Nucleus accumbens (tissue), 56 donors: ENCODE measurements around the gene MARS1.
"Not testable (repeated sequence)": the region's sequence is repeated elsewhere in the genome, so short reads cannot be mapped to it uniquely, and the experiment has no call there.

Experiments used
- DNase-seq, 56 donors: peaks; one replicate each; lab custom pipeline; 2025; lab: John Stamatoyannopoulos, UW

Gene MARS1

DNA sequence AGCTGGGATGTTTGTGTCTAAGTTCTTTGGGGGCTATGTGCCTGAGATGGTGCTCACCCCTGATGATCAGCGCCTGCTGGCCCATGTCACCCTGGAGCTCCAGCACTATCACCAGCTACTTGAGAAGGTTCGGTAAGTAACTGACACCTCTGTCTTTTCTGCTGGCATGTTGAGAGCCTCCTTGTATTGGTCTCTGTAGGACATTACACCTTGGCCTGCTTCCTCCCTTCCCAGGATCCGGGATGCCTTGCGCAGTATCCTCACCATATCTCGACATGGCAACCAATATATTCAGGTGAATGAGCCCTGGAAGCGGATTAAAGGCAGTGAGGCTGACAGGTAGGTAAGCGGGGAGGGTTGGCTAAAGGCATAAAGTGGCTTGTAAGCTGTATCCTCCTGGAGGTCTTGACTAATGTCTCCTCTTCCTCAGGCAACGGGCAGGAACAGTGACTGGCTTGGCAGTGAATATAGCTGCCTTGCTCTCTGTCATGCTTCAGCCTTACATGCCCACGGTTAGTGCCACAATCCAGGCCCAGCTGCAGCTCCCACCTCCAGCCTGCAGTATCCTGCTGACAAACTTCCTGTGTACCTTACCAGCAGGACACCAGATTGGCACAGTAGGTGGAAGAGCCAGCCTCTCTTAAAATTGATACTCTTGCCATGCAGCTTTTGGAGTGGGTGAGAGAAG is 27.0 kb downstream of the MARS1 start:
- no peak for DNase-seq

DNA sequence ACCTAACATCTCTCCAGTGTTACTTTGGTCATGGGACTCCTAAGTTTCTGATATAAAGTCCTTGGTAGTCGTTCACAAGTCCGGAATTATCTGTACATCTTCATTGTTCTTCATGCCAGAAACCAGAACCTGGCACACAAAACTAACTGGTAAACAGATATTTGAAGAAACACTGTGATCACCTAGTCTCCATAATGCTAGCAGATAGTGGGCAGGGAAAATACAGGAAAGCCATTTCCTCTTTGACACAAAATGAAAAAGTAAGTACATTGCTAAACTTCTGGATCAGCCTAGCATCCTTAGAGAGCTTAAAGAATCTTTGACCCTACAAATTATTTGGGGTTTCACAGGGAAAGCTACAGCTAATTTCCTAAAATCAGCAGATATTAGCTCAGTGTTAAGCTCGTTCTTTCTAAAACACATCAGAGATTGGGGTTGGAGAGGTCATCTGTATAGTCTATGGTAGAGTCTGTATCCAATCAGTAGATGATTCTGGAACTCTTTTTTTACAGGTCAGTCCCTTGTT is 27.6 kb downstream of the MARS1 start:
- no peak for DNase-seq

DNA sequence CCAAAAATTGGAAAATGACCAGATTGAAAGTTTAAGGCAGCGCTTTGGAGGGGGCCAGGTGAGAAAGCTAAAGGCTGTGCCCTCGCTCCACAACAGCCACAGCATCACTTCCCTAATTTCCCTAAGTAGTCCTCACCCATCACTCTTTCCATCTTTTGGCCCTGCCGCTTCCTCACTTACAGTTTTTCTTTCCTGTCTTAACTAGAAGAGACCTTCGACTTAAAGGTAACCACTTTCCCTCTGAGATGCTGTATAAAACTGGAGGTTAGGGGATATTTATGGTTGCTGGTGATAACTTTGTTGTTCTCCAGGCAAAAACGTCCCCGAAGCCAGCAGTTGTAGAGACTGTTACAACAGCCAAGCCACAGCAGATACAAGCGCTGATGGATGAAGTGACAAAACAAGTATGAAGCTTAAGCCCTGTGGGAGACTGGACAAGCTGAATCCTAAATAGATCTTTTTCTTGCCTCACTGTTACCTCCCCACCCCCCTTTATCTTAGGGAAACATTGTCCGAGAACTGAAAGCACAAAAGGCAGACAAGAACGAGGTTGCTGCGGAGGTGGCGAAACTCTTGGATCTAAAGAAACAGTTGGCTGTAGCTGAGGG is 28.2 kb downstream of the MARS1 start:
- DNase-seq: no peak

DNA sequence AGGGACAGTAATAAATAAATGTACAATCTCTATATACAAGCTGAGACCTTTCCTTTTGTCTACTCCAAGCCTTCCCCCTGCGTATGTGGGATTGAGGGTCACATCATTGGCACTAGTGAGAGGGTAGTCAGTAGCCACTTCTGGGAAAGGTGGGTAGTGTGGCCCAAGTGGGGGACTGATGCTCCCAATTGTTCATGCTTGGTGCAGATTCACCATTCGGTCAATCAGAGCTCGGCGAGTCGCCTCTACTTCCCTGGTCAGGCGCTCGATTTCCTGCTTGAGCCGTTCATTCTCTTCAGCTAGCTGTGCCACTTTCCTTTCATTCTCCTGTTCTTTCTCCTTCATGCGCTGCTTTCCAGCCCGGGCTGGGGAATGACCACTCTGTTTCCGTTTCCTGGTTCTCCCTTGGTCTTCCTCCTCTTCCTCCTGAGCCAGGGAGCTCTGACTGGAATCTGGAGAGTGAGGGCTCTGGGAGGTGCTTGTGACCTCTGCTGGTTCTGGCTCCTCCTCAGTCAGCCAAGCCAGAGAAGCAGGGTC is 28.8 kb downstream of the MARS1 start:
- DNase-seq: no peak

DNA sequence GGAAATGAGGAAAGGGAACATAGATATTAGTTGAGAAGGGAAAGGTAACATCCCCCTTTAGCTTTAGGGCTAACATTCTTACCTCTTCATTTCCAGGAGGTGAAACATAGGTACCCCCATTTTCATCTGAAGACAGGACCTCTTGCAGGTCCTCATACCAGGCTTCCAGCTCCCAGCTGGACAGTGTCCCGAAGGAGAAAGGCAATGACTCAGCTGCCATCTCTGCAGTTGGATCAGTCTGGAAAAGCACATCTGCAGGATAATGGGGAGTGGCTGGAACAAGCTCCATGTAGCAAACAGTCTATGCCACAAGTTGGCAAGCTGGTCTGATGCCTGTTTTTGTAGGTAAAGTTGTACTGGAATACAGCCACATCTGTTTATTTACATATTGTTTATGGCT is 29.3 kb downstream of the MARS1 start:
- peak in 1 of 56 donors; percentile 36 for DNase-seq

DNA sequence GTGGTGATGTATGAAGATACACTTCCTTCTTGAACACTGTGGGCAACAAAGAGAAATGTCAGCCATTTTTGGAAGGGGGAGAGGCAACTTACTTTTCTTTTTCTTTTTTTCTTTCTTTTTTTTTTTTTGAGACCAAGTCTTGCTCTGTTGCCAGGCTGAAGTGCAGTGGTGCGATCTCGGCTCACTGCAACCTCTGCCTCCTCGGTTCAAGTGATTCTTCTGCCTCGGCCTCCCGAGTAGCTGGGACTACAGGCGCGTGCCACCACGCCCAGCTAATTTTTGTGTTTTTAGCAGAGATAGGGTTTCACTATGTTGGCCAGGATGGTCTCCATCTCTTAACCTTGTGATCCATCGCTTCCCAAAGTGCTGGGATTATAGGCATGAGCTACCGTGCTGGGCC is 29.9 kb downstream of the MARS1 start:
- DNase-seq: not testable (repeated sequence)

DNA sequence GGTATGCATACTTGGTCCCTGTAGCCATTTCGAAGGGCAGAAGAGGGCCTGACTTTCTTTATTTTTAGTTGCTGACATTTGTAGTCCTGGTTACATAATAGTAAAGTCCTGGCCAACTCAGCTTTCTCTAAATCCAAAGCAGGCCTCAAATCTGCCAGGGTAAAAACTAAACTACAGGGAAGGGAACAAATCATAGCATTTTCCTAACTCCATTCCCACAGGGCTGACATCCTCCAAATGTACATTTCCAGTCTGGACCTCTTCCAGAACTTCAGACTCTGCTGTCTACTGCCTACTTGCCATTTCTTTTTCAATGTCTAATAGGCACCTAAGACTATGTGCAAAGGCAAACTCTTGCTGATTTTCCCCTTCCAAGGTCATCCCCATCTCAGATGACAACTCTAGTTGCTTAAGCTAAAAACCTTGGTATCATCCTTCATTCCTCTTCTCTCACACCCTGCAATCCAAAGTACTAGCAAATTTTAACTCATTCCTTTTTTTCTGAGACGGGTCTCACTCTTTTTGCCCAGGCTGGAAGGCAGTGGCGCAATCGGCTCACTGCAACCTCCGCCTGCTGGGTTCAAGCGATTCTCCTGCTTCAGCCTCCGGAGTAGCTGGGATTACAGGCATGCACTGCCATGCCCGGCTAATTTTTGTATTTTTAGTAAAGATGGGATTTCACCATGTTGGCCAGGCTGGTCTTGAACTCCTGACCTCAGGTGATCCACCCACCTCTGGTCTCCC is 30.5 kb downstream of the MARS1 start:
- no peak for DNase-seq

DNA sequence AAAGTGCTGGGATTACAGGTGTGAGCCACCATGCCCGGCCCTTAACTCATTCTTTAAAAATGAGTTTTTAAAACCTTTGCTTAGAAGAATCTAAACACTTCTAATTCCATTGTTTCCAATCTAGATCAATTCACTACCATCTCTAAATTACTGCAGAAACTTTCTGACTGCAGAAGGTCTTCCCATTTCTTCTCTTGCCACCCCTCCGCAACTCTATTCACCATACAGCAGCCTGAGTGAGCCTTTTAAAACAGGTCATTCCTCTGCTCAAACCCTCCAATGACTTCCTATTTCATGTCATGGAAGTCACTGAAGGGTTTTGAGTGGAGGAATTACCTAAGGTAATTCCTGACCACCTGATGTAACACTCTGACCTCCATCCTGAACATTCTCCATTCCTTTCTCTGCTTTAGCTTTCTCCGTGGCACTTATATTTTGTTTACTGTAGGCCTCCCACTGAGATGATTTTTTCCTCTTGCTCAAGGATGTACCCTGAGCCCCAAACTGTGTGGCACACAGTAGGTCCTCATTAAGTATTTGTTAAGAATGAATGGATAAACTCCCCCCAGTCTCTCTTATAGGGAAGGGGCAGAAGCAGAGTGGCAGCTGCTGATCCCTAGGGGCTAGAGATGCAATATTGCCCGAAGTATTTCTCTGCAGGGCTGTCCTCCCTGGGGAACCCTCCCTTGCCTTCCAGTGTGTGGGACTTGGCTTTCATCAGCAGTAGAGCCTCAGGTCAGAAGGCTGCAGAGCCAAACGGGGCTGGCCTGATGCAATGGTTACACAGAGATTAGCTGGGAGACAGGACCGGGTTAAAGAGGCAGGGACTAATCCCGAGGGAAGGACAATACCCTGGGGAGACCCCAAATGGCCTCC is 31.3 kb downstream of the MARS1 start:
- peak in 2 of 56 donors; percentile 16 to 41 for DNase-seq

DNA sequence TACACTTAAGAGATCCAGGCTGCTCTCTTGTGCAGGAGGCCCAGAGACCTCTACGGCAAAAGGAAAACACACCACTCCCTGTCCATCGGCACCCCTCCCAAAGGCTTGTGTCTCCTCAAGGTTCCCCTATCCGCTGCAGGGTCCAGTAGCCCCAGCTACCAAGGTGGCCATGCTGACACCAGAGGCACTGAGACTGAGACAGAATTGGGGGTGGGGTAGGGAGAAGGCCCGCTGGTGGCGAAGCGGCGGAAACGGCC is 31.9 kb downstream of the MARS1 start:
- DNase-seq: peak in 8 of 56 donors; percentile 26 to 56 (median 39)

DNA sequence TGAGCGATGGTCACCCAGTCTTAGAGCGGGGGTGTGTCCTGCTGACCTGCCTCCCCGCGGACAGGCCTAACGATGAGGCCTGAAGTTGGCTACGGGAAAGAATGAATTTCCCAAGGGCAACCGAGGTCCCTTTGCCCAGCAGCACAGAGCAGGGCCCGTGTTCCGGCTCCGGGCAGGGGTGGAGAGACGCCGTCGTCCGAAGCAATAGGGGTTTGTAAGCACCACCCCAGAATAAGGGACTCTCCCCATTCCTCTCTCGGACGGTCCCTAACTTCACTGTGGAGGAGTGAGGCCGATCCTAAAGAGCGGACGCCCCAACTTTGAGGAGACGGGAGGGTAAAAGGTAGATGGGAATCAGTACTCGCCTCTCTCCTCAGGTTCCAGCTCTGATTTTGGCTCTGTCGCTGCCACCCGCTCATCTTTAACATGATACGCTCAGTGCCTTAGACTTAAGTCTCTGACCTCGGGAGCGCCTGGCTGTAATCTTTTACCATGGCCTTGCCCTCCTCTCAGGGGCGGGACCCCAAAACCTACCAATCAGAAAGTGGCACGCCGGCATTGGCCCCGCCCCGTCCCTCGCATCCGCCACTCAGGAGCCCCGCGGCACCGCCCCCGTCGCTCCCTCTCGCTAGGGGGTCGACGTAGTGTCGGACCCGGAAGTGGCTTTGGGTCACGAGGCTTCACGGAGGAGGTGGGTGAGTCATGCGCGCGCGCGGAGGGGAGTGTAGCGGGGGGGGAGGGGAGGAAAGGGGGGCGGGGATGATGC is 32.4 kb downstream of the MARS1 start, which contains the start of gene DDIT3:
Gene DDIT3 (minus strand): TSS at position 462 of the 766 bp plus-strand sequence. CDS start 3,108 bp downstream, outside the sequence.
- DNase-seq: peak; percentile 83 to 100 (median 99)

DNA sequence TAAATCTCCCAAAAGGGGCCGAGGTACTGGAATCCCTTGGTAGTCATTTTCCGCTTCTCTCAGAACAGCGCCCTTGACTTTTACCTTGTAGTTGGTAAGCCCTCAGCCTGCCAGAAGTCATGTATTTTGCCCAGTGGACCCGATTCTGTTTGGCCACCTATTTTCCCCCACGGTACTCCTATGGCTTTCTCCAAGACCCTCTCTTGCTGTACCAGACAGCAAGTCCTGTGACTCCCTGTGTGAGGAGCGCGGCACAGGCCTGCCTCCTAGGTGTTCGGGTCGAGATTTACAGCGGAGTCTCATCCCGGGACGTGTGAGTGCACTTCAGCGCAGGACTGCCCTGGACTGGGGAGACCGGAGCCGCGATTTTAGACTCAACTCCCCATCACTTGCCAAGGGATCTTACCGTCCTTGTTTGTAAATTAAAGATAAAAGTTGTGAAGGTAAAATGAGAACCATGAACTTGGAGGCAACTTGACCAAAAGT is 33.7 kb downstream of the MARS1 start:
- peak in 40 of 56 donors; percentile 8 to 72 (median 42) for DNase-seq

DNA sequence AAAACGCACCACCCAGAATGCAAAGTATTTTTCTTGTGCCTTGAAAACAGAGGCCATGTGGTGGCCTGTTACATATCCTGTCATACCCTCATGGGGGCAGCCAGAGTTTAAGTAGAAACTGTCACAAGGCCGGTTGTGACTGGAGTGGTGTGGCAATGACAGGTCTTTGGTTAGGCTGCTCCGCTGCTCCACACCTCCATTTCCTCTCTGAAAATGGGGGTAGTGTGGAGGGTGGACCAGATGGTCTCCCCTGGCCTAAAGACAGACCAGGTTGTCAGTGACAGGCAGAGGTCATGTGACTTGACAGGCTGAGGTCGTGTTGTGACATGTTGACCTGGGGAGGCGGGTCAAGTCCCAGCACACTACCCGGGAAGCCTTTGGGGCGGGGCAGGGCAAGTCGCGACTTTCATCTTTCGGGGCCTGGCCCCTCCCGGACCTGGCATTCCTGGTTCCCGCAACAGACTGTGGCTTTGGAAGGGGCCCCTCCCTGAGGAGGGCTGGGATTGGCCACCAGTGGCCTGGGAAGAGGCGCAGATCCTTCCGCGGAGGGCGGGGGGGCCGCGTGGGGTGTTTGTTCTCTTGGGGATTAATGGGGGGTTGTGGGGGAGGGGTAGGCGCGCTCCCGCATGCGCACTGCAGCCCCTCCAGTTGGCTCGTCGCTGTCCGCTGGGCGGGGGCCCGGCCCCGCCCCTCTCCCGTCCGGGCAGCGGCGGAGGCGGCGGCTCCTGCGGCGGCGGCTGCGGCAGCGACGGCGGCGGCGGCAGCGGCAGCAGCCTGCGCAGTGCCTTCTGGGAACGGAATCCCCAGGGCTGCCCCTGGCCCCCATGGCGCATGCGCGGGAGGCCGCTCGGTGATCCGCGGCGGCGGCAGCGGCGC is 34.4 kb downstream of the MARS1 start, which contains the start of gene MBD6:
Gene MBD6 (plus strand): TSS at position 814 of the 876 bp plus-strand sequence. CDS start 1,480 bp downstream, outside the sequence.
- peak in 55 of 56 donors; percentile 47 to 97 (median 89) for DNase-seq

DNA sequence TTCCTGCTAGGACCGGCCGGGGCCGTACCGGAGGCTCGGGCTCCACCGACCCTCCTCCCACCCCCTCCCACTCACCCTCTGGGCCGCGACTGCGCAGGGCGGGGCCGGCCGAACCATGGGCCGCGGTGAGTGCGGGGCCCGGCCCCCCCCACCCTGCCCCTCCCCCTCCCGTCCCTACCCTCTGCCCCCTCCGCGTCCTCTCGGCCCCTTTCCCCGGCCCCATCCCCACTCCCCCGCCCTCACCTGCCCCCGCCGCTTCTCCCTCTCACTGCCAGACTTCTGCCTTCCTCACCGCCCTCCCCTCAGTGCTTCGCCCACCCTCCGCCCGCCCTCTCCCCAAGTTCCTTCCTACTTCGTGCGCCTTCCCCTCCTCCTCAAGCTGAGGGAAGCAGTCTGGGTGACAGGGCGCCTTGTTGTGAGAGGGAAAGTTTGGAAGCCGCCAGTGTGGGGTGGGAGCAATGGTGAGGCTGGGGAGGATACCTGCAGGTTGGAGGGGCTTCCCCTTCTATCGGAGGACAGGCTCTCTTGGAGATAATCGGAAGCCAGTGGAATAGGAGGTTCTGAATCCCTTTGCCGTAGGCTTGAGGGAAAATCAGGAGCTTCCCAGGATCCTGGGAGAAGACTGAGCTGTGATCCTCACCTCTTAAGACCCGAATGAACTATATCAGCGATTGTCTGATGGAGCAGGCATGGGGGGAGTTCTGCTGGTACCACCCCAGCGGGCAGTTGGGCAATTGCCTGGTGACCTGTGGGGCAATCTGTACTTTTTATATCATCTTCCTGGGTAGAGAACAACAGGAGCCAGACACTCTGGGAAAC is 35.2 kb downstream of the MARS1 start:
- peak in 43 of 56 donors; percentile 21 to 76 (median 55) for DNase-seq

DNA sequence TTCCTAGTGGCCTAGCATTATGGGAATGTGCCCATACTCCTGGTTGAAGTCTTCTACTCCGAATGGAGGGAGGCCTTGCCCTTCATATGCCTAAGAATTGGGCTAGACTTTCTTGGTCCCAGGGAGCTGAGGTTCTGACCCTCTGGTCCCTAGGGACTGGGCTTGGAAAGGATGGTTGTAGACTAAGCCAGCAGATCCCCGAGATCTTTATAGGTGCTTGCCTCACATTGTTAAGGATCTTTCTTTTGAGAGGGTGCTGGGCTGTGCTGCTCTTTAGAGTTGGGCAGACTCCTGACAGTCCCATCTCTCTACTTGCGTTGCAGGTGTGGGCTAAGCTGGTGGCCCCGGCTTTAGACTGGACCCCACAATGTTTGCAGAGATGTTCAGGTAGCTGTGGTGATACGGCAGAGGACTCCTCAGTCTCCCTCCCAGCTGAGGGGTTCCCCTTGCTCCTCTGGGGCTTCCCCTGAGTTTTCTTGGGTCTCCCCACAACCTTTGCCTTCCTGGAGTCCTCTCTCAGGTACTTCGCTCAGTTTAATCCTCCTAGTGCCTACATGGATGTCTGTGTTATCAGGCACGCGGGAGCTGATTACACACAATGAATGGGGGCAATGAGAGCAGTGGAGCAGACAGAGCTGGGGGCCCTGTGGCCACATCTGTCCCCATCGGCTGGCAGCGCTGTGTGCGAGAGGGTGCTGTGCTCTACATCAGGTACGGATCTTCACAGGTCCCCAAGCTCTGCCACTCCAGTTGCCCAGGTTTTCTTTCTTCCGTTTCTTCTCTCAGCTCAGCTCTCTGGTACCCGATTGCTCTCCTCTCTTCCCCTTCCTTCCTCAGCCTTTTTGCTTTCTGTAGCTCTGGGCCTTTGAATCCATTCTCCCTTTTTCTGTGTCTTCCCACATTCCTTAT is 36.1 kb downstream of the MARS1 start:
- peak in 2 of 56 donors; percentile 4 for DNase-seq

DNA sequence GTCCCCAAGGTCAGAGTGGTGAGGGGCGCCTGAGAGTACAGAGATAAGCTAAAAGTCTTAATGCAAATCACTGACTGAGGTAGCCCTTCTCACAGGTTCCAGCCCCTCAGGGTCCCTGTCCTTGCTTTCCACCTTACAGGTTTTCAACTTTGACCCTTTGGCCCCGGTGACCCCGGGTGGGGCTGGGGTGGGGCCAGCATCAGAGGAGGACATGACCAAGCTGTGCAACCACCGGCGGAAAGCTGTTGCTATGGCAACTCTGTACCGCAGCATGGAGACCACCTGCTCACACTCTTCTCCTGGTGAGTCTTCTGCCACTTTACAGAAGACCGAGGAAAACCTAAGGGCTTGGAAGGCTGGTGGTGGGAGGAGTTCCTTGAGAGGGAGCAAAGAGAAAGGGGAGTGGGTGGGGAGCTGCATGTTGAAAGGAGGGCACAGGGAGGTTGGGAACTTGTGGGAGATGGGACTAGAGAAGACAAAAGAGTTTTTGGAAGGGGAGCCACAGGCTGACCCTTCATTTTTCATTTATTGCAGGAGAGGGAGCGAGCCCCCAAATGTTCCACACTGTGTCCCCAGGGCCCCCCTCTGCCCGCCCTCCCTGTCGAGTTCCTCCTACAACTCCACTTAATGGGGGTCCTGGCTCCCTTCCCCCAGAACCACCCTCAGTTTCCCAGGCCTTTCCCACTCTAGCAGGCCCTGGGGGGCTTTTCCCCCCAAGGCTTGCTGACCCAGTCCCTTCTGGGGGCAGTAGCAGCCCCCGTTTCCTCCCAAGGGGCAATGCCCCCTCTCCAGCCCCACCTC is 37.1 kb downstream of the MARS1 start:
- DNase-seq: peak in 2 of 56 donors; percentile 7 to 25
